ENCODE data around the gene KLHL10.
A peak's percentile ranks its signal among the peaks of the same experiment; 100 is the strongest.

KLHL10 gene

GRCh38 chr17:41837761-41838538 is at the start of gene KLHL10:
TSS of gene KLHL10 (plus strand) at chr17:41837825. CDS start at chr17:41837933, 108 bp downstream.
- no peak for DNase-seq (ENCODE audit: low read depth in 2 of 2)

DNA sequence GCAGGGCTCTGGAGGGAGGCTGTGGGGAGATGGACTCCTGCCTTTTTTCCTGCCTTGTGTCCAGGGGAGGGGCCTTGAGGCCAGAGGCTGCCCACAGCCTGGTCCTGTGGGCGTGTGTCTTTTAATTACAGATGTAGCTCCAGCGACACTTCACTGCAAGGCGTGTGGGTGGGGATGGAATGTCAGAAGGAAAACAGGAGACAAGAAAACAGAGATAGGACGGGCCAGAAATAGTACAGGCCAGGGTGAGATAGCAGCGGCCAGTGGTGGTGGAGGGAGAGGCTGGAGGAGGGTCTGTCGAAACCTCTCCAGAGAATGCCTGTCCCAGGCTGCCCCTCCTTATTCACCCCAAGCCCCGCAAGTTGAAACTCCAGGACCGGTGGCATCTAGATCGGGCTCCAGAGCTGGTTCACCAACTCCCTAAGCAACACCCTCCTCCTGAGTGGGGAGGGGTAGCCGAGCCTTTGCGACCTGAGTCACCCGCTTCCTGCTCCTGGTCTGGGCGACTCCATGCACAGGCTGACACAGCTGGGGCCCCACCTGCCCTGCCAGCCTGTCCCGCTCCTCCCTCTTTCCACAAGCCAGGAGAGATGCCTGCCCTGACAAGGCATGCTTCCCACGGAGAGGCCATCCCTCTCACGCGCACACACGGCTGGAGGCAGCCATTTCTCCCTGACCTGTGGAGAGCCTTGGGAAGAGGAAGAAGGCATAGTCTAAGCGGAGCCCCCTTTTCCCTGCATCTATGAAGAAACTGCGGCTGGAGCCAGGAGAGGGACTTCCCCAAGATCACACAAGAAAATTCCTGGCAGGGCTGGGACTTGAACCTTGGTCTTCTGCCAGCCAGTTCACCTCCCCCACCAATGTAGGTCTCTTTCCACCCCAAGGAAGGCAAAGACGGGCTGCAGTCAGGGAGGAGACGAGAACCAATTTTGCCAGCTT is 44.5 kb upstream of the KLHL10 start:
- no peak for DNase-seq (ENCODE audit: low read depth in 2 of 2)

DNA sequence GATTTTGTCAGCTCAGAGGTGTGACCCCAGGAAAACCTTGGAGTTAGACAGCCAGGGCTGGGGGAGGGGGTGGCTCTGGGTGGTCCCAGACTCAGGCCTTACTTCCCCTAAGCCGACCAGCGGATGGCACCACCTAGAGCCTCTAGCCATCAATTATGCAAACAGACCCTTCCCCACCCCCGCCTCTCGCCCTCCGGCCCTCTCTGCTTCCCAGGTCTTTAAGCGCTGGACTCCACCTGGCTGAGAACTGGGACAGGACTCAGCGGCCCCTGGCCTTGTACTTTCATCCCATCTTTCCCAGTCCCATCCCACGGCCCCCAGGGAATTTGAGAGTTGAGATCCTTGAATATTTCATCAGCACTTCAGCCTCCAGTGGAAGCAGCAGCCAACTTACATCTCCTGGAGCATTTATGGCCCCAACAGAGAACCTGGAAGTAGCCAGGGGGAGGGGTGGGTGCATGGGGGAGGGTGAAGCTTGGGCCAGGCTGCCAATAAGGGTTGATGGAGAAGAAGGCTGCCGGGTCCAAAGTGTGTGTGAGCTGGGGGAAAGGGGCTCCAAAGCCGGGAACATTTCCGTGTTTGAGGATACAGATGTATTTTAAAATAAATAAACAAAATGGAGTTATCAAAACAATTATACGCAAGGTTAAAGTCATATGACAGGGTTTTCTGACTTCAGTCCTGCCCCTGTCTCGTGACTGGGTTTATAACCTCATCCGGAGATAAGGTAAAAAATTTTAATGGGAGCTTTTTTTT is 43.7 kb upstream of the KLHL10 start:
- no peak for DNase-seq (ENCODE audit: low read depth in 2 of 2)

GRCh38 chr17:41794540-41794975 is 43.1 kb upstream of the KLHL10 start:
- DNase-seq (ENCODE audit: low read depth in 2 of 2): no peak

GRCh38 chr17:41796121-41796895 is 41.3 kb upstream of the KLHL10 start:
- DNase-seq (ENCODE audit: low read depth in 2 of 2): no peak

GRCh38 chr17:41797377-41797776 is 40.2 kb upstream of the KLHL10 start:
- DNase-seq (ENCODE audit: low read depth in 2 of 2): no peak

GRCh38 chr17:41799366-41799765 is 38.3 kb upstream of the KLHL10 start:
- no peak for DNase-seq (ENCODE audit: low read depth in 2 of 2)

DNA sequence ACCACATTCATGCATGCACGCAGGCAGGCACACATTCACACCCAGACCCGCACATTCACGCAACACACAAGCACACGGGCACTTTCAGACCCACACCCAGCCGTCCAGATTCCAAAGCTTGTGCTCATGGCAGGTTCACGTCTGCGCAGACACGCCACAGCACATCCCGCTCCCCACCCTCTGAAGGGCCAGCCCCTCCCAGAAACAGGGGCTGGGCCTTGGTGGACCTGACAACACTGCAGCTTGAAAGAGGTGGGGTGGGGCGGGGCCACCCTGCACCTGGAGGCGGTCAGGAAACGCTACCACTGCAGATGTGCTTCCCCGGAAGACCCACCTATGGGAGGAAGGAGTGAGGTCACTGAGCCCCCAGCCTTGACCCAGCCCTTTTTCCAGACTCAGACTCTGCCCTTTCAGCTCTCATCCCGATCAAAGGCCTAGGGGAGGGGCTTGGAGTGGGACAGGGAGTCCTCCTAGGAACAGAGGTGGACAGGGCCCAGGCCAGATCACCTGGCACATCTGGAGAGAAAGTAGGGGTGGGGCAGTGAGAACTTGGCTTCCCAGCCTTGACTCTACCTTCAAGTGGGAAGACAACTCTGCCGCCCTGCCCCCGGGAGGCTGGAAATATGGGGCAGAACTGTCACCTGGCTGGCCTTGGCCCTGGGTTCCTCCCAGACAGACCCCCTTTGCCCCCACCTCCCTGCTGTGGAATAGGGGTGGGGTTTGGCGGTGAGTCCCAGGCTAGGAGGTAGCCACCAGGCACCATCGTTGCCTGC is 36.8 kb upstream of the KLHL10 start:
- DNase-seq (ENCODE audit: low read depth in 2 of 2): no peak

- DNase-seq (ENCODE audit: low read depth in 2 of 2): no peak
Observed at GRCh38 chr17:41801374-41802271, 36.0 kb upstream of the KLHL10 start.

DNA sequence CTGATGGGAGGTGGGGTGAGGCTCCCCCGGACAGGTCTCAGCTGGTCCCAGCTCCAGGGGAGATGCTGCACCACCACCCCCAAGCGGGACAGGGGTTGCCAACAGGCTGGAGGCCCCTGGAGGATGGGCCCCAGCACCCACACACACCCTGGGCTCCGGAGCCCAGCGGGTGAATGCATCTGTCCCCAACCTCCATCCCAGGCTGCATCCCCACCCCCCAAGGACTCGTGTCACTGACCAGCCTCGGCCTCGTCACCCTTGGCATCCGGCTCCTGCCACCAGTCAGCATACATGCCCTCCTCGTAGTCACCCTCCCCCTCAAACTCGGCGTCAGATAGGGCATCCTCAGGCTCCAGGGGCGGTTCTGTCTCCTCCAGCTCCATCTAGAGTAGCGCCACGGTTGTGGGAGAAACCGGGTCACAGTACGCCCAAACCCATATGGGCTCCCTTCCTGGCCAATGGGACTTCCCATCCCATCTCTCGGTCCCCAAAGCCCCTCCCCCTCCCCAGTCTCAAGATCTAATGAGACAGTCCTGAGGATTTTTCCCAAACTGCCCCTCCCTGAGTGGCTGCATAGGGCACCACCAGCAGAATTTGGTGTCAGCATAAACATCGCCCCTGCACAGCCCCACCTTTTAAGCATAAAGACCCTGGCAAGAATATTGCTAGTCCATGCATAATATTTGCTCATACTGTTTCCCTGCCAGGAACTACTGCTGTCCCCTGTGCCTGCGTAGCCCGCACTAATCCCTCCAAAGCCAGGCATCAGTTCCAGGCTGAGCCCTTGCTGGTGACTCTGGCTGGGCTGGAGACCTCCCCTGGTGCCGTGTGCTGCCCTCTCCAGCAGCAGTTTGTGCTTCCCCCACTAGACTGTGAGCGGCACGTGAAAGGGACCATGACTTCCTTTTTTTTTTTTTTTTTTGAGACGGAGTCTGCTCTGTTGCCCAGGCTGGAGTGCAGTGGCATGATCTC is 34.3 kb upstream of the KLHL10 start:
- no peak for DNase-seq (ENCODE audit: low read depth in 2 of 2)

- no peak for DNase-seq (ENCODE audit: low read depth in 2 of 2)
Observed at GRCh38 chr17:41806685-41807445, 30.8 kb upstream of the KLHL10 start.

DNA sequence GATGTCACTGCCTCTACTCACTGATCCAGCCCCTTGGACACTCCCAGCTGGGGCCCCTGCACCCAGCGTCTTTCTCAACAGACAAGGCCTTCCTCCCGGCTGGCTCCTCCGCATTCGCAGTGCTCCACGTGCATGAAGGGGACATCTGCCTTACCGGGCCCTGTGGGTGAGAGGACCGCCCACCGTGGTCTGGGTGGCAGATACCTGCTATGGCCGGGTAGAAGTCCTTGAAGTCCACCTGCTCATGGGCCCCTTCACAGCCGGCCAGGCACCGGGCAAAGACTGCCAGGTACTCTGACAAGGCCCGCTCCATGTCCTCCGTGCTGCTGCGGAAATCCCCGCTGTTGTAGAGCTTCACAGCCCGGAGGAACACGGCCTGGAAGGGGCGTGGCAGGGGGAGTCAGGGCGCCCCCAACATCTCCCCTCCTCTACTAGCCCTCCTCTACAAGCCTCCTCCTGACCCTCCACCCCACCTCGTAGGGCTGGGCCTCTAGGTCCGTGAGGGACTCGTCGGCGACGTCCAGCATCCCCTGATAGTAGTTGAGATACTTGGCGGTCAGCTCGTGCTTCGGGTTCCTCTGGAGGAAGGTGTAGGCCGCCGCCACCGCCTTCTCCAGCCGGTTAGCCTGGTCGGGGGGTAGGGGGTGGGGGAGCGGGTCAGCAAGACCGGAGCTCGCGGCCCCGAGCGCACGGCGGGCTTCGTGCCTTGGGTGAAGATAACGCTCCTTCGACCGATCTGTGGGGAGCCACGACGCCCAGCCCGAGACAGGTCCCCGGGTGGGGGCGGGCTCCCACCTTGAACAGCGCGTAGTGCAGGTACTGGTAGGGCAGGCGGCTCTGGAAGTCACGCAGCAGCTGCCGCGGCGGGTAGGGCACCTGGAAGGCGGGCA is 26.7 kb upstream of the KLHL10 start:
- DNase-seq (ENCODE audit: low read depth in 2 of 2): no peak

DNA sequence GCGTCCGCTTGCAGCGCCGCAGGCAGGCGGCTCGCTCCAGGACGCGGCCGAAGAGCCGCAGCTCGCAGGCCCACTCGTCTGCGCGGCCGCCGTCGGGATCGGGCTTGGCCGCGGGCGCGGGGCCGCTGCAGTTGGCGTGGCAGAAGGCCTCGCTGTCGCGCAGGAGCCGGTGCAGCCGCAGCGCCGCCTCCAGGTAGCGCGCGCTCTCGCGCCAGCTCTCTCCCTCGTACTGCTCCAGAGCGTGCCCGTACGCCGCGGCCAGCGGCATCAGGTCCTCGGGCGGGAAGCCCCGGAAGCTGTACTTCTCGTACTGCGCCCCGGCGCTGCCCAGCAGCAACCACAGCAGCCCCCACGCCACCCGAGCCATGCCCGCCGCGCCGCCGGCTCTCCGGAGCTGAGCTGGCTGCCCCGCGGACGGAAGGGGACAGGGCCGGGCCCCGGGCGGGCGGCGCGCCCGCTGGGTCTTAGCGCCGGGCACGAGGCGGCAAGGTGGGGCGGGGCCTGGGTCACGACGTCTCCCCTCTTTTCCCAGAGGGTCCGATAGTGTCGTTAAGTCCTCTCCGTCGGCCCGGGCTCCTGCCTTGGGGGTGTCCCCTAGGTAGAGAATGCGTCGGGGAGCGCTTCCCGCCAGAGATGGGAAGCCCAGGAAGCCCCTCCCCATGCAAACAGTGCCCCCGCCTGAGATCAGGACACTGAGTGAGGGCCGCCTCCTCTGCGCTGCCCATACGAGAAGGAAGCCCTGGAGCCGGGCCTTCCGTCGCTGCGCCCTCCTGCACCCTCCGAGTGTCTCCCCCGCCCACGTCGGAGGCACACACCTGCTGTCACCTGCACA is 25.9 kb upstream of the KLHL10 start, which contains the start of gene P3H4:
TSS of gene P3H4 (minus strand) at position 401 of the 832 bp plus-strand sequence. CDS start at position 367, 34 bp downstream.
- peak; percentile 32 to 41 for DNase-seq (ENCODE audit: low read depth in 2 of 2)

- DNase-seq (ENCODE audit: low read depth in 2 of 2): peak; percentile 80 to 81
Observed at GRCh38 chr17:41812381-41813151, 25.1 kb upstream of the KLHL10 start, which contains the start of gene FKBP10. TSS of gene FKBP10 (plus strand) at chr17:41813004. CDS start at chr17:41813035, 31 bp downstream.

Data from fibroblast of skin of left biceps (primary cell).